Keratinocyte (primary cell): Measurements from ENCODE around the gene ZSCAN30.

Source experiments
- EZH2 ChIP-seq: IDR thresholded peaks from one replicate; pipeline ENCODE4 v1.6.1; 2012; ENCODE audit warnings: inconsistent platforms, mild to moderate bottlenecking, low read length, moderate library complexity
- TF ChIP-seq, protein P1 (sequence below), 3 experiments: IDR thresholded peaks in 1 of 3; conservative IDR thresholded peaks in 1 of 3; optimal IDR thresholded peaks in 1 of 3; 2 replicates in 2 of 3; 3 replicates in 1 of 3; pipeline versions ENCODE3 to v1.5.1; 2011; ENCODE audit warnings: low read length in 3 of 3, mild to moderate bottlenecking in 3 of 3, moderate library complexity in 2 of 3, control low read depth in 1 of 3, inconsistent platforms in 1 of 3; ENCODE audit not compliant: insufficient read depth in 2 of 3; ENCODE audit errors: extremely low read depth in 1 of 3

DNA sequence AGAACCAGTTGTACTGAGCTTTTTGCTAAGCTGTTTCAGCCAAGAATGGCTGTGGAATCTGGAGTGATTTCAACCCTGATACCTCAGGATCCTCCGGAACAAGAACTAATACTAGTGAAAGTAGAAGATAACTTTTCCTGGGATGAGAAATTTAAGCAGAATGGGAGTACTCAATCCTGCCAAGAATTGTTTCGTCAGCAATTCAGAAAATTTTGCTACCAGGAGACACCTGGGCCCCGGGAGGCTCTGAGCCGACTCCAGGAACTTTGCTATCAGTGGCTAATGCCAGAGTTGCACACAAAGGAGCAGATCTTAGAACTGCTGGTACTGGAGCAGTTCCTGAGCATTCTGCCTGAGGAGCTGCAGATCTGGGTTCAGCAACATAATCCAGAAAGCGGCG, 47.6 kb downstream of the ZSCAN30 start:
- TF ChIP-seq, protein P1, sequence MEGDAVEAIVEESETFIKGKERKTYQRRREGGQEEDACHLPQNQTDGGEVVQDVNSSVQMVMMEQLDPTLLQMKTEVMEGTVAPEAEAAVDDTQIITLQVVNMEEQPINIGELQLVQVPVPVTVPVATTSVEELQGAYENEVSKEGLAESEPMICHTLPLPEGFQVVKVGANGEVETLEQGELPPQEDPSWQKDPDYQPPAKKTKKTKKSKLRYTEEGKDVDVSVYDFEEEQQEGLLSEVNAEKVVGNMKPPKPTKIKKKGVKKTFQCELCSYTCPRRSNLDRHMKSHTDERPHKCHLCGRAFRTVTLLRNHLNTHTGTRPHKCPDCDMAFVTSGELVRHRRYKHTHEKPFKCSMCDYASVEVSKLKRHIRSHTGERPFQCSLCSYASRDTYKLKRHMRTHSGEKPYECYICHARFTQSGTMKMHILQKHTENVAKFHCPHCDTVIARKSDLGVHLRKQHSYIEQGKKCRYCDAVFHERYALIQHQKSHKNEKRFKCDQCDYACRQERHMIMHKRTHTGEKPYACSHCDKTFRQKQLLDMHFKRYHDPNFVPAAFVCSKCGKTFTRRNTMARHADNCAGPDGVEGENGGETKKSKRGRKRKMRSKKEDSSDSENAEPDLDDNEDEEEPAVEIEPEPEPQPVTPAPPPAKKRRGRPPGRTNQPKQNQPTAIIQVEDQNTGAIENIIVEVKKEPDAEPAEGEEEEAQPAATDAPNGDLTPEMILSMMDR (optimal IDR thresholded peaks at IDR 0.05 in 1 of 3, IDR thresholded peaks at IDR 0.05 in 1 of 3, conservative IDR thresholded peaks at IDR 0.05 in 1 of 3; ENCODE audit: extremely low read depth in 1 of 3, insufficient read depth in 2 of 3, low read length in 3 of 3) = no peak
- no peak for TF ChIP-seq EZH2
